ENCODE results near the gene DCUN1D1.

Gene DCUN1D1

GRCh38 chr3:182889948-182890629, 90.2 kb downstream of the DCUN1D1 start:
- DNase-seq: no peak

Data from suppressor macrophage (primary cell).